NCI-H1436 (cell line): ENCODE data around the gene SV2B.
"Not testable (repeated sequence)": the region's sequence is repeated elsewhere in the genome, so short reads cannot be mapped to it uniquely, and the experiment has no call there.

Experiments used
- DNase-seq: peaks from one replicate; lab custom pipeline; 2025; lab: John Stamatoyannopoulos, UW

Gene SV2B

GRCh38 chr15:91318516-91318915 is 218.5 kb downstream of the SV2B start:
- DNase-seq, result no peak

- no peak for DNase-seq
Measured at GRCh38 chr15:91318931-91319330, 218.9 kb downstream of the SV2B start.

- no peak for DNase-seq
Measured at GRCh38 chr15:91319371-91320059, 219.5 kb downstream of the SV2B start.

- no peak for DNase-seq
Measured at GRCh38 chr15:91320101-91320500, 220.0 kb downstream of the SV2B start.

GRCh38 chr15:91329914-91330313 is 229.9 kb downstream of the SV2B start:
- DNase-seq, result no peak

- no peak for DNase-seq
Measured at GRCh38 chr15:91331581-91331980, 231.5 kb downstream of the SV2B start.

GRCh38 chr15:91335702-91336101 is 235.6 kb downstream of the SV2B start:
- DNase-seq, result no peak

GRCh38 chr15:91336687-91337086 is 236.6 kb downstream of the SV2B start:
- no peak for DNase-seq

- no peak for DNase-seq
Measured at GRCh38 chr15:91338766-91339165, 238.7 kb downstream of the SV2B start.

GRCh38 chr15:91342097-91342496 is 242.0 kb downstream of the SV2B start:
- no peak for DNase-seq

GRCh38 chr15:91344912-91345311 is 244.9 kb downstream of the SV2B start:
- not testable (repeated sequence) for DNase-seq

GRCh38 chr15:91345736-91346135 is 245.7 kb downstream of the SV2B start:
- DNase-seq, result no peak

GRCh38 chr15:91346259-91346658 is 246.2 kb downstream of the SV2B start:
- no peak for DNase-seq

GRCh38 chr15:91348752-91349500 is 248.9 kb downstream of the SV2B start:
- DNase-seq, result no peak
